K562 (cell line): Measurements from ENCODE around the gene CMBL. TPM values are rescaled to one million over a fixed set of nuclear protein-coding genes. Genes with fewer than 3 reads are reported as not detected.

ENCODE experiments used
- BACH1 ChIP-seq: fragments of 200-800 bp; sonication (Bioruptor generic); IDR thresholded peaks from 2 replicates; pipeline ENCODE4 v1.6.1; 2016; ENCODE audit warnings: missing genetic modification characterization, missing compliant biosample characterization
- ESRRA ChIP-seq: fragments of 450-650 bp; IDR thresholded peaks from 2 replicates; pipeline ENCODE4 v1.6.1; 2014; ENCODE audit warnings: low read depth, mild to moderate bottlenecking, moderate library complexity, borderline replicate concordance
- ETS2 ChIP-seq: IDR thresholded peaks from 2 replicates; pipeline ENCODE4 v1.6.1; 2016; ENCODE audit warnings: borderline replicate concordance, missing genetic modification characterization, mild to moderate bottlenecking, moderate library complexity, missing compliant biosample characterization; ENCODE audit not compliant: poor library complexity, severe bottlenecking
- GATA2 ChIP-seq: sonication (generic); formaldehyde crosslinking; IDR thresholded peaks from 2 replicates; pipeline ENCODE4 v1.4.0; 2020; ENCODE audit warnings: mild to moderate bottlenecking, missing genetic modification reagents
- MAFG ChIP-seq: fragments of 450-650 bp; conservative IDR thresholded peaks from 2 replicates; pipeline ENCODE4 v1.6.1; 2016; ENCODE audit warnings: missing genetic modification characterization, missing compliant biosample characterization
- NELFE ChIP-seq: IDR thresholded peaks from 2 replicates; pipeline ENCODE4 v1.6.1; 2011; ENCODE audit warnings: mild to moderate bottlenecking; ENCODE audit not compliant: insufficient read depth, insufficient read length
- RBM22 ChIP-seq: fragments of 200-400 bp; formaldehyde crosslinking; IDR thresholded peaks from 2 replicates; pipeline ENCODE4 v1.6.1; 2018; ENCODE audit warnings: low read length, low read depth; ENCODE audit not compliant: poor library complexity, severe bottlenecking
- RHOXF2B ChIP-seq: fragments of 250-450 bp; sonication (Bioruptor Pico); conservative IDR thresholded peaks from 2 replicates; pipeline ENCODE4 v1.5.1; 2021
- SMARCB1 ChIP-seq: IDR thresholded peaks from 2 replicates; pipeline ENCODE4 v1.6.1; 2011; ENCODE audit warnings: improper control_type of control experiment, low read depth; ENCODE audit not compliant: insufficient read length
- THRAP3 ChIP-seq: fragments of 450-650 bp; IDR thresholded peaks from 2 replicates; pipeline ENCODE4 v1.6.1; 2016; ENCODE audit warnings: mild to moderate bottlenecking, inconsistent platforms, borderline replicate concordance
- TSC22D4 ChIP-seq: fragments of 450-650 bp; IDR thresholded peaks from 2 replicates; pipeline ENCODE4 v1.6.1; 2016; ENCODE audit warnings: missing genetic modification characterization, missing biosample characterization, control low read depth
- XRCC4 ChIP-seq: IDR thresholded peaks from one replicate; pipeline ENCODE4 v1.6.1; 2011; ENCODE audit not compliant: insufficient read depth, insufficient read length; ENCODE audit errors: extremely low read depth
- ZKSCAN8 ChIP-seq: fragments of 200-800 bp; sonication (Bioruptor generic); IDR thresholded peaks from 2 replicates; pipeline ENCODE4 v1.6.1; 2016; ENCODE audit warnings: missing genetic modification characterization, missing compliant biosample characterization
- ZNF143 ChIP-seq: sonication (generic); formaldehyde crosslinking; IDR thresholded peaks from 2 replicates; pipeline ENCODE4 v1.9.0; 2022; ENCODE audit warnings: mild to moderate bottlenecking, missing genetic modification reagents
- ZNF589 ChIP-seq: fragments of 200-800 bp; sonication (Bioruptor generic); IDR thresholded peaks from 2 replicates; pipeline ENCODE4 v1.6.1; 2016; ENCODE audit warnings: low read depth, missing genetic modification characterization, missing compliant biosample characterization
- polyA plus RNA-seq, 8 experiments: library from polyadenylated mRNA; depleted of rRNA in 4 of 8; stranded (reverse) in 5 of 8; unstranded in 3 of 8; fragments of >200 nt; fragmentation: Nextera tagmentation in 2 of 8; fragmentation: Illumina TruSeq in 1 of 8; extraction: Ambion mirVana in 2 of 8; extraction: Trizol in 1 of 8; gene quantifications; 2 replicates each; pipeline versions ENCODE4 v1.2.1 to v1.2.3, GENCODE V29; 2011 to 2014; ENCODE audit warnings: inconsistent platforms in 1 of 8, missing spikeins in 1 of 8
- total RNA-seq, 7 experiments: library from RNA; depleted of rRNA in 6 of 7; stranded (reverse); fragments of >200 nt in 6 of 7; fragmentation: Illumina TruSeq in 2 of 7; extraction: Trizol in 2 of 7; gene quantifications; 2 replicates each; pipeline versions ENCODE4 v1.2.1 to v1.2.3, GENCODE V29; 2011 to 2021; ENCODE audit warnings: low replicate concordance in 1 of 7
- TF ChIP-seq, protein P1 (sequence below): sonication (generic); formaldehyde crosslinking; IDR thresholded peaks from 2 replicates; pipeline ENCODE4 v1.8.1; 2023; ENCODE audit warnings: missing genetic modification reagents, mild to moderate bottlenecking, borderline replicate concordance
- TF ChIP-seq, protein P2 (sequence below): sonication (generic); formaldehyde crosslinking; IDR thresholded peaks from 2 replicates; pipeline ENCODE4 v1.8.0; 2022; ENCODE audit warnings: missing genetic modification reagents, mild to moderate bottlenecking, borderline replicate concordance
- TF ChIP-seq, protein P3 (sequence below): fragments of 450-650 bp; formaldehyde crosslinking; IDR thresholded peaks from 2 replicates; pipeline ENCODE4 v1.4.0; 2020; ENCODE audit warnings: mild to moderate bottlenecking
- TF ChIP-seq, protein P4 (sequence below): fragments of 250-450 bp; sonication (Bioruptor Pico); IDR thresholded peaks from 2 replicates; pipeline ENCODE4 v1.5.1; 2021; ENCODE audit warnings: mild to moderate bottlenecking

Gene CMBL
- total and polyA plus RNA-seq, 9 of the 15 experiments (the other 6 are each of a cell fraction or from before 2014, with no cell fraction given) = 22.6 to 192 (median 71.1) TPM

DNA sequence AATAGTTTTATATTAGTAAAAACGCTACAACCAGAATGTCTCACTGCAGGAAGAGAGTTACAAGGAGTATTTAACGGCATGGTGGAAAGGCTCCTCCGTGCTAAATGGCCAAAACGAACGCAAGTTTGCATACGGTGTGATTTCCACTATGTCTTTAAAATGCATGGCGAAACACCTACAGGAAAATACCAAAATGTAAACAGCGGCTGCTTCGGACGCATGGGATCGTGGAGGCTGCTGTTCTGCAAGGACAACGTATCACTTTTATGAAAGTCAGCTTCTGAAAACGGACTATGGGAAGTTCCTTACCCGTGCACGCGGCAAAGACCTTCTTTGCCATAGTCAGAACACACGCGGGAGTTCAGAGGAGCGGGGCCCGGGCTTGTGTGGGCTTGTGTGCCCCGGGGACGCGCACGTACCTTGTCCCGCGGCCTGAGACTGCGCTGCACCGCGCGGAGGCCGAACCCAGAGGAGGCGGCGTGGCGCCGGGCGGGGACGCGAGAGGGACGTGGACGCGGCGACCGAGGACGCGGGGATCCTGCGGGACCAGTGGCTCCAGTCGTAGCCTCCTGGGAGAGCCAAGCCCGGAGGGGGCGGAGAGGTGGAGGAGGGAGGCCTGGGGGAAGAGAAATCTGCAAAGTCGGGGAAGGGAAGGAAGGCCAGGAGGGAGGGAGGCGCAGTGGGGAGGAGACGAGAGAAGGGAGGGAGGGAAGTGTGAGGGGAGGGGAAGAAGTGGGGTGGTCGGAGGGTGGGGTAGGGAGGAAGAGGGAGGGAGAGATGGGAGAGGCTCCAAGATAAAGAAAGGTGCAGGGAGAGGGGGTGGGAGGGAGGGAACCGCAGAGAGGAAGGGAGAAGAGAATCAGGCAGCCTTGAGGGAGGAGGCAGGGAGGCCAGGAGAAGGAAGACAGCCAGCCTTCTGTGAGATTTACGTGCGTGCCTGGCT, at the start of gene CMBL (continued):
- TF ChIP-seq, protein P1, sequence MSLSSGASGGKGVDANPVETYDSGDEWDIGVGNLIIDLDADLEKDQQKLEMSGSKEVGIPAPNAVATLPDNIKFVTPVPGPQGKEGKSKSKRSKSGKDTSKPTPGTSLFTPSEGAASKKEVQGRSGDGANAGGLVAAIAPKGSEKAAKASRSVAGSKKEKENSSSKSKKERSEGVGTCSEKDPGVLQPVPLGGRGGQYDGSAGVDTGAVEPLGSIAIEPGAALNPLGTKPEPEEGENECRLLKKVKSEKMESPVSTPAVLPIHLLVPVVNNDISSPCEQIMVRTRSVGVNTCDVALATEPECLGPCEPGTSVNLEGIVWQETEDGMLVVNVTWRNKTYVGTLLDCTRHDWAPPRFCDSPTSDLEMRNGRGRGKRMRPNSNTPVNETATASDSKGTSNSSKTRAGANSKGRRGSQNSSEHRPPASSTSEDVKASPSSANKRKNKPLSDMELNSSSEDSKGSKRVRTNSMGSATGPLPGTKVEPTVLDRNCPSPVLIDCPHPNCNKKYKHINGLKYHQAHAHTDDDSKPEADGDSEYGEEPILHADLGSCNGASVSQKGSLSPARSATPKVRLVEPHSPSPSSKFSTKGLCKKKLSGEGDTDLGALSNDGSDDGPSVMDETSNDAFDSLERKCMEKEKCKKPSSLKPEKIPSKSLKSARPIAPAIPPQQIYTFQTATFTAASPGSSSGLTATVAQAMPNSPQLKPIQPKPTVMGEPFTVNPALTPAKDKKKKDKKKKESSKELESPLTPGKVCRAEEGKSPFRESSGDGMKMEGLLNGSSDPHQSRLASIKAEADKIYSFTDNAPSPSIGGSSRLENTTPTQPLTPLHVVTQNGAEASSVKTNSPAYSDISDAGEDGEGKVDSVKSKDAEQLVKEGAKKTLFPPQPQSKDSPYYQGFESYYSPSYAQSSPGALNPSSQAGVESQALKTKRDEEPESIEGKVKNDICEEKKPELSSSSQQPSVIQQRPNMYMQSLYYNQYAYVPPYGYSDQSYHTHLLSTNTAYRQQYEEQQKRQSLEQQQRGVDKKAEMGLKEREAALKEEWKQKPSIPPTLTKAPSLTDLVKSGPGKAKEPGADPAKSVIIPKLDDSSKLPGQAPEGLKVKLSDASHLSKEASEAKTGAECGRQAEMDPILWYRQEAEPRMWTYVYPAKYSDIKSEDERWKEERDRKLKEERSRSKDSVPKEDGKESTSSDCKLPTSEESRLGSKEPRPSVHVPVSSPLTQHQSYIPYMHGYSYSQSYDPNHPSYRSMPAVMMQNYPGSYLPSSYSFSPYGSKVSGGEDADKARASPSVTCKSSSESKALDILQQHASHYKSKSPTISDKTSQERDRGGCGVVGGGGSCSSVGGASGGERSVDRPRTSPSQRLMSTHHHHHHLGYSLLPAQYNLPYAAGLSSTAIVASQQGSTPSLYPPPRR = no peak
- TF ChIP-seq, protein P2, sequence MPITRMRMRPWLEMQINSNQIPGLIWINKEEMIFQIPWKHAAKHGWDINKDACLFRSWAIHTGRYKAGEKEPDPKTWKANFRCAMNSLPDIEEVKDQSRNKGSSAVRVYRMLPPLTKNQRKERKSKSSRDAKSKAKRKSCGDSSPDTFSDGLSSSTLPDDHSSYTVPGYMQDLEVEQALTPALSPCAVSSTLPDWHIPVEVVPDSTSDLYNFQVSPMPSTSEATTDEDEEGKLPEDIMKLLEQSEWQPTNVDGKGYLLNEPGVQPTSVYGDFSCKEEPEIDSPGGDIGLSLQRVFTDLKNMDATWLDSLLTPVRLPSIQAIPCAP = no peak
- TF ChIP-seq GATA2 (CRISPR knock-in tag) (no peak), BACH1 (no peak), MAFG (tag) (no peak), SMARCB1 (no peak), XRCC4 (no peak), ZKSCAN8 (CRISPR knock-in tag) (no peak), ETS2 (tag) (no peak), ZNF143 (CRISPR knock-in tag) (no peak), THRAP3 (no peak), RHOXF2B (CRISPR knock-in tag) (0 out of 2 replicates have a peak, but pooled peaks have one; percentile 61), ZNF589 (no peak; the same call in 1 of the 2 replicates), ESRRA (no peak; the same call in 1 of the 2 replicates), RBM22 (no peak), NELFE (no peak), TSC22D4 (tag) (no peak)
- TF ChIP-seq, protein P3, sequence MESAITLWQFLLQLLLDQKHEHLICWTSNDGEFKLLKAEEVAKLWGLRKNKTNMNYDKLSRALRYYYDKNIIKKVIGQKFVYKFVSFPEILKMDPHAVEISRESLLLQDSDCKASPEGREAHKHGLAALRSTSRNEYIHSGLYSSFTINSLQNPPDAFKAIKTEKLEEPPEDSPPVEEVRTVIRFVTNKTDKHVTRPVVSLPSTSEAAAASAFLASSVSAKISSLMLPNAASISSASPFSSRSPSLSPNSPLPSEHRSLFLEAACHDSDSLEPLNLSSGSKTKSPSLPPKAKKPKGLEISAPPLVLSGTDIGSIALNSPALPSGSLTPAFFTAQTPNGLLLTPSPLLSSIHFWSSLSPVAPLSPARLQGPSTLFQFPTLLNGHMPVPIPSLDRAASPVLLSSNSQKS (CRISPR knock-in tag) = no peak
- TF ChIP-seq, protein P4, sequence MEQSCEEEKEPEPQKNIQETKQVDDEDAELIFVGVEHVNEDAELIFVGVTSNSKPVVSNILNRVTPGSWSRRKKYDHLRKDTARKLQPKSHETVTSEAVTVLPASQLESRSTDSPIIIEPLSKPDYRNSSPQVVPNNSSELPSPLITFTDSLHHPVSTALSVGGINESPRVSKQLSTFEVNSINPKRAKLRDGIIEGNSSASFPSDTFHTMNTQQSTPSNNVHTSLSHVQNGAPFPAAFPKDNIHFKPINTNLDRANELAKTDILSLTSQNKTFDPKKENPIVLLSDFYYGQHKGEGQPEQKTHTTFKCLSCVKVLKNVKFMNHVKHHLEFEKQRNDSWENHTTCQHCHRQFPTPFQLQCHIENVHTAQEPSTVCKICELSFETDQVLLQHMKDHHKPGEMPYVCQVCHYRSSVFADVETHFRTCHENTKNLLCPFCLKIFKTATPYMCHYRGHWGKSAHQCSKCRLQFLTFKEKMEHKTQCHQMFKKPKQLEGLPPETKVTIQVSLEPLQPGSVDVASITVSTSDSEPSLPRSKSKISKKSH (CRISPR knock-in tag) = no peak
